KMS-11 (cell line): ENCODE results near the gene MTHFSD.

Experiments used
- H2AFZ ChIP-seq: fragments of 200-600 bp; sonication (generic); 2 replicates; pipeline ENCODE4 v1.6.1; 2016; ENCODE audit warnings: antibody characterized with exemption, mixed run types, low read depth
- H3K27ac ChIP-seq: fragments of 200-600 bp; sonication (generic); 2 replicates; pipeline ENCODE4 v1.6.1; 2016; ENCODE audit warnings: mild to moderate bottlenecking, mixed run types
- H3K27me3 ChIP-seq: fragments of 200-600 bp; sonication (generic); 2 replicates; pipeline ENCODE4 v1.6.1; 2017; ENCODE audit warnings: mild to moderate bottlenecking, low read depth, mixed run types, moderate library complexity; ENCODE audit not compliant: insufficient read depth
- H3K36me3 ChIP-seq: fragments of 200-600 bp; sonication (generic); 2 replicates; pipeline ENCODE4 v1.6.1; 2017; ENCODE audit warnings: mild to moderate bottlenecking, mixed run types; ENCODE audit not compliant: insufficient read depth
- H3K4me1 ChIP-seq: fragments of 200-600 bp; sonication (generic); 2 replicates; pipeline ENCODE4 v1.6.1; 2016; ENCODE audit warnings: mild to moderate bottlenecking, low read depth, mixed run types; ENCODE audit not compliant: poor library complexity, severe bottlenecking
- H3K4me2 ChIP-seq: fragments of 200-600 bp; sonication (generic); 2 replicates; pipeline ENCODE4 v1.7.0; 2016; ENCODE audit warnings: mild to moderate bottlenecking, mixed run types
- H3K4me3 ChIP-seq: fragments of 200-600 bp; sonication (generic); IDR thresholded peaks from 2 replicates; pipeline ENCODE4 v1.6.1; 2017; ENCODE audit warnings: low read depth, low read length, mixed read lengths; ENCODE audit not compliant: insufficient read depth
- H3K79me2 ChIP-seq: fragments of 200-600 bp; sonication (generic); 2 replicates; pipeline ENCODE4 v1.6.1; 2016; ENCODE audit warnings: low read depth, mixed run types; ENCODE audit not compliant: insufficient read depth
- H3K9ac ChIP-seq: fragments of 200-600 bp; sonication (generic); 2 replicates; pipeline ENCODE4 v1.6.1; 2016; ENCODE audit warnings: mild to moderate bottlenecking, mixed run types
- H4K20me1 ChIP-seq: fragments of 200-600 bp; sonication (generic); 2 replicates; pipeline ENCODE4 v1.6.1; 2016; ENCODE audit warnings: mild to moderate bottlenecking, mixed run types; ENCODE audit not compliant: insufficient read depth
- TF ChIP-seq, protein P1 (sequence below): fragments of 200-600 bp; sonication (generic); conservative IDR thresholded peaks from 2 replicates; pipeline ENCODE4 v1.6.1; 2017; ENCODE audit warnings: low read depth, mild to moderate bottlenecking, antibody characterized with exemption, low read length, moderate library complexity, mixed read lengths

The MTHFSD gene

DNA sequence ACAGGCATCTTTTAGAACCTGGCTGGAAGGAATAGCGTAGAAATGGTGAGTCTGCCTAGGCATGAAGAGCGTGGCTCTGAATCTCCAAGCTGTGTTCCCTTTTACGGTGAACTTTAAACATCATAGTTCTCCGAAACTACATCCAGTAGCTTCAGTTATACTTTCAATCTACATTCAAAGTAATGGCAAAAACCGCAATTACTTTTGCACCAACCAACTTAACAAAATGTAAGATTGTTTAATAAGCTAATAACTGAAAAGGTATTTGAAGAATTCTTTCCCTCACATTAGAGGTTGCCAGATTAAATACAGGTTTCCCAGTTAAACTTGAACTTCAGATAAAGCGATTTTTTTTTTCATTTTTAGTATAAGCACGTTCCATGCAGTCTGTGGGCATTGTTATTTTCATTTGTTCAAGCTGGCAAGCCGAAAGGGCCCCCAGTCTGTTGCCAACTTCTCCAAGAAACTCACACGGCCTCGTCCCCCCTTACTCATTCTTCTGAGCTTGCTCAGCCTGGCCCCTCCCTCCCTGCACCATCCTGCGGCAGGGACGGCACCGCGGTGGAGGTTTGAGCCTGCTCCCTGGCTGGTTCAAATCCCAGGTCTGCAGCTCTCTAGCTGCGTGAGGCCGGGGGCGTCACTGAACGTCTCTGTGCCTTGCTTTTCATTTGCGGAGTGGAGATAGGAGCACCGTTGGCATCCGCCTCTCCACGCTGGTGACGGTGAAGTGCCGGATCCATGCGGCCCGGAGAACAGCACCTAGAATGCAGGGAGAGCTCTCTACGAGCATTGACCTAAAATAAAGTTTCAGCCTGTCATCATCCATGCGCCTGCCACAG, 3.5 kb upstream of the MTHFSD start:
- Histone ChIP-seq H3K36me3 (no peaks in the 10 kb centered on the region), H3K4me3 (no peak overlapping the region), H3K4me1 (peaks cover 10% of the 10 kb centered on the region), H3K79me2 (peaks cover 9% of the 10 kb centered on the region; the same call in 1 of the 2 replicates), H4K20me1 (no peaks in the 10 kb centered on the region), H3K27me3 (peaks cover 15% of the 10 kb centered on the region; the same call in 1 of the 2 replicates), H3K9ac (no peak overlapping the region), H3K4me2 (no peak overlapping the region), H2AFZ (no peak overlapping the region), H3K27ac (no peak overlapping the region)
- TF ChIP-seq, protein P1, sequence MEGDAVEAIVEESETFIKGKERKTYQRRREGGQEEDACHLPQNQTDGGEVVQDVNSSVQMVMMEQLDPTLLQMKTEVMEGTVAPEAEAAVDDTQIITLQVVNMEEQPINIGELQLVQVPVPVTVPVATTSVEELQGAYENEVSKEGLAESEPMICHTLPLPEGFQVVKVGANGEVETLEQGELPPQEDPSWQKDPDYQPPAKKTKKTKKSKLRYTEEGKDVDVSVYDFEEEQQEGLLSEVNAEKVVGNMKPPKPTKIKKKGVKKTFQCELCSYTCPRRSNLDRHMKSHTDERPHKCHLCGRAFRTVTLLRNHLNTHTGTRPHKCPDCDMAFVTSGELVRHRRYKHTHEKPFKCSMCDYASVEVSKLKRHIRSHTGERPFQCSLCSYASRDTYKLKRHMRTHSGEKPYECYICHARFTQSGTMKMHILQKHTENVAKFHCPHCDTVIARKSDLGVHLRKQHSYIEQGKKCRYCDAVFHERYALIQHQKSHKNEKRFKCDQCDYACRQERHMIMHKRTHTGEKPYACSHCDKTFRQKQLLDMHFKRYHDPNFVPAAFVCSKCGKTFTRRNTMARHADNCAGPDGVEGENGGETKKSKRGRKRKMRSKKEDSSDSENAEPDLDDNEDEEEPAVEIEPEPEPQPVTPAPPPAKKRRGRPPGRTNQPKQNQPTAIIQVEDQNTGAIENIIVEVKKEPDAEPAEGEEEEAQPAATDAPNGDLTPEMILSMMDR: no peak

DNA sequence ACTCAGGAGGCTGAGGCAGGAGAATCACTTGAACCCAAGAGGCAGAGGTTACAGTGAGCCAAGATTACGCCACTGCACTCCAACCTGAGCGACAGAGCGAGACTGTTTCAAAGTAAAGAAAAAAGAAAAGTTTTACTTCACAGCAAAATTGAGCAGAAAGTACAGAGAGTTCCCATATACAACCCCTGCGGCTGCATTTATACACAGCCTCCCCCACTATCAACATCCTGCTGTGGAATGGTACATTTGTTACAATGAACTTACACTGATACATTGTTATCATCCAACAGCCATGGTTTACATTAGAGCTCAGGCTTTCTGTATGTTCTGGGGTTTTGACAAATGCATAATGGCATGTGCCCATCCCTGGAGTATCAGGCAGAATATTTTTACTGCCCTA, 2.6 kb upstream of the MTHFSD start:
- Histone ChIP-seq H3K4me2 (no peak overlapping the region), H3K4me1 (peaks cover 10% of the 10 kb centered on the region), H3K27me3 (peaks cover 15% of the 10 kb centered on the region; the same call in 1 of the 2 replicates), H3K36me3 (no peaks in the 10 kb centered on the region), H4K20me1 (no peaks in the 10 kb centered on the region), H3K4me3 (no peak overlapping the region), H3K79me2 (peaks cover 9% of the 10 kb centered on the region; the same call in 1 of the 2 replicates), H3K27ac (no peak overlapping the region), H3K9ac (no peak overlapping the region), H2AFZ (no peak overlapping the region)
- TF ChIP-seq, protein P1: no peak

DNA sequence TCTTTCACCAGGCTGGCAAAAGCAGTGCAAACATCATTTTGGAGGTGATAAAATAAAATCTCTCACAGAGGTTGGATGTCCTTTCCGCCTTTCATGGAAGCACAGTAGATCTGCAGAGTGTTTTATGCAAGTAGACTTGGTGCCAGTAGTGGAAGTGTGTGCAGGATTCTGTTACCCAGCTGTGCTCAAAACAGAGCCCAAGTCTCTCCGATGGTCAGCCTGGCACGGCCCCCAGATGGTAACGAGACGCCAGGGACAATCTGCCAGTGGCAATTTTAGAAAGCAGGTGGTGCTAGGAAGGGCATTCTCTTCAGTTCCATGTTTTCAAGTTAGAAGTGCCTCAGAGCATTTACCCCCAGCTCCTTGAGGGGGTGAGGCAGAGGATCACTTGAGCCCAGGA, 1.5 kb upstream of the MTHFSD start:
- H3K27ac ChIP-seq: no peak overlapping the region
- peaks cover 9% of the 10 kb centered on the region; the same call in 1 of the 2 replicates for H3K79me2 ChIP-seq
- H3K4me1 ChIP-seq: peaks cover 10% of the 10 kb centered on the region
- no peaks in the 10 kb centered on the region for H4K20me1 ChIP-seq
- peaks cover 14% of the 10 kb centered on the region; the same call in 1 of the 2 replicates for H3K27me3 ChIP-seq
- no peak overlapping the region for H3K4me3 ChIP-seq
- H3K9ac ChIP-seq: no peak overlapping the region
- TF ChIP-seq, protein P1: no peak
- H3K36me3 ChIP-seq: no peaks in the 10 kb centered on the region
- no peak overlapping the region for H3K4me2 ChIP-seq
- no peak overlapping the region for H2AFZ ChIP-seq

DNA sequence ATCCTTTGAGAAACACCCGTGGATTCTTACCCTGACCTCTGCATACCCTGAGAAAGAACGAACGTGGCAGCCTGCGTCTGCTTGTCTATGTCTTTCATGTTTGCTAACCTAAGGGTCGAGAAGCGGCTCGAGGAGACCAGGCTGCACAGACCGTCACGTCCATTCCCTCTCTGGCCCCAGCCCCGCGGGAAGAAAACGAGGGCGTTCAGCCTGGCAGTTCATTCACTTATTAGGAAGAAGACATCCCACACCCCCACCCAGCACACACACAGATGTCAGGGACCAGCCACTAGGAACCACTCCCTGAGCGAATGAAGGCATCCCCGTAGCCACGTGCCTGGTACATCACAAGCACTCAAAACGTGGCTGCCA, 655 bp upstream of the MTHFSD start:
- no peak overlapping the region for H3K27ac ChIP-seq
- H3K9ac ChIP-seq: peak overlapping the region; percentile 93
- no peaks in the 10 kb centered on the region for H4K20me1 ChIP-seq
- peaks cover 10% of the 10 kb centered on the region; the same call in 1 of the 2 replicates for H3K27me3 ChIP-seq
- peak overlapping the region; percentile 88 for H3K4me2 ChIP-seq
- TF ChIP-seq, protein P1: no peak
- H3K4me1 ChIP-seq: peaks cover 10% of the 10 kb centered on the region
- H3K36me3 ChIP-seq: no peaks in the 10 kb centered on the region
- H3K4me3 ChIP-seq: no peak overlapping the region
- peak overlapping the region; percentile 88 for H2AFZ ChIP-seq
- H3K79me2 ChIP-seq: peaks cover 9% of the 10 kb centered on the region; the same call in 1 of the 2 replicates
